Activated CD8-positive, alpha-beta T cell treated with anti-CD3 and anti-CD28 coated beads, Interleukin-2, amount 10 ng/mL, durations not matched to agents 7 days and 5 days (primary cell): ENCODE data around the gene FUT6. TPM values are rescaled to one million over a fixed set of nuclear protein-coding genes. Genes with fewer than 3 reads are reported as not detected.

Experiments used
- ATAC-seq: fragments of 150-1000 bp; cut with Tn5 transposase; one replicate; pipeline ENCODE4 v1.10.0; 2021; ENCODE audit warnings: moderate library complexity
- CTCF ChIA-PET: fragments of 350-600 bp; sonication (Branson Sonifier 250); formaldehyde crosslinking; loops from one replicate; lab custom pipeline; 2021; ENCODE audit warnings: antibody characterized with exemption; lab: Charles Lee
- POLR2A ChIA-PET: fragments of 350-600 bp; sonication (Branson Sonifier 250); formaldehyde crosslinking; loops from one replicate; lab custom pipeline; 2021; ENCODE audit warnings: antibody characterized with exemption; lab: Charles Lee
- DNase-seq: peaks from one replicate; pipeline ENCODE4 v3.0.0-alpha.2; 2020
- H3K27ac Mint-ChIP-seq: one replicate; pipeline ENCODE4 v1.8.0; 2021; ENCODE audit warnings: mild to moderate bottlenecking, mixed read lengths
- H3K27me3 Mint-ChIP-seq: one replicate; pipeline ENCODE4 v1.8.0; 2021; ENCODE audit warnings: low read depth, mixed read lengths
- H3K36me3 Mint-ChIP-seq: one replicate; pipeline ENCODE4 v1.8.0; 2021; ENCODE audit warnings: low read depth, mixed read lengths
- H3K4me1 Mint-ChIP-seq: one replicate; pipeline ENCODE4 v1.8.0; 2021; ENCODE audit warnings: low read depth, mixed read lengths
- H3K4me3 Mint-ChIP-seq: one replicate; pipeline ENCODE4 v1.8.0; 2021; ENCODE audit warnings: mild to moderate bottlenecking, mixed read lengths
- H3K9me3 Mint-ChIP-seq: one replicate; pipeline ENCODE4 v1.8.0; 2022; ENCODE audit warnings: mixed read lengths; ENCODE audit not compliant: insufficient read depth
- total RNA-seq, 2 experiments: library from RNA; stranded (reverse); gene quantifications; one replicate each; pipeline ENCODE4 v1.2.3, GENCODE V29; 2021

The FUT6 gene
- total RNA-seq, 2 experiments from 2014 or later = 0.16 to 0.18 TPM

DNA sequence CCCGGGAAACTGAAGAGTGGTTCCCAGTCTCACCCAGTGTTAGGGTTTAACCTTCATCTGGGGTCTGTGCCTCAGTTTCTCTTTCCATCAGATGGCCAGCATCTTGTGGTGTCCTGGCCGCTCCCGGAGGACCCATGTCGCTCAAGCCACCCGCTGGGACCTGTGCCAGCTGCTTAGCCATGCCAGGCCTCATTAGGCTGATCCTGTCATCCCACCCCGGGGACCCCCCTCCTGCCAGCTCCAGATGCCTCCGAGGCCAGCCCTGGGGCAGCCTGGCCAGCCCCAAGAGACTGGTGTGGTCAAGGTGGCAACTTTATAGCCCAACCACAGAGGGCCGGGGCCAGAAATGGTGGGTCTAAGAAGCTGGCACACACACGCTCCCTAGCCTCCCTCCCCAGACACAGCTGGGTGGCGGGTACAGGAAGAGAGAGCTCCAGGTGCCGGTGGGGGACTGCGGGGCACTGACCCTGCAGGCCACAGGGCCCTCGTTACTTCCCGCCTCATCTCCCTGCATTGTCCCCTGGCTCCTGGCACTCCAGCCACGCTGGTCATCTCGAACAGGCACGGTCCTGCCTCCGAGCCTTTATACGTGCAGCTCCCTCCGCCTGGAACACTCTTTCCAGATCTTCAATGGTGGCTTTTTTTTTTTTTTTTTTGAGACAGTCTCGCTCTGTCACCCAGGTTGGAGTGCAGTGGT, 31.2 kb downstream of the FUT6 start:
- POLR2A ChIA-PET = interaction anchor here (0.6 to 1.0 kb wide), 2 partner anchors 16 to 20 kb away, joined by 3 read pairs; no protein-coding TSS in a partner anchor
- Mint-ChIP-seq H3K27me3 (peaks cover 24% of the 10 kb centered on the region), H3K9me3 (no peaks in the 10 kb centered on the region), H3K36me3 (no peaks in the 10 kb centered on the region), H3K4me1 (peaks cover 14% of the 10 kb centered on the region), H3K27ac (no peak overlapping the region), H3K4me3 (no peak overlapping the region)
- CTCF ChIA-PET = interaction anchor here (1.6 to 1.7 kb wide), 2 partner anchors 20 to 160 kb away, joined by 3 to 5 read pairs; no protein-coding TSS in a partner anchor
- DNase-seq = no peak
- ATAC-seq = no peak

- Mint-ChIP-seq H3K36me3 (no peaks in the 10 kb centered on the region), H3K27me3 (peaks cover 32% of the 10 kb centered on the region), H3K27ac (no peak overlapping the region), H3K4me1 (peaks cover 23% of the 10 kb centered on the region), H3K4me3 (no peak overlapping the region), H3K9me3 (no peaks in the 10 kb centered on the region)
- no peak for ATAC-seq
- POLR2A ChIA-PET = no interaction called here
- CTCF ChIA-PET = interaction anchor here (1.1 to 1.7 kb wide), 4 partner anchors 17 to 215 kb away, joined by 3 to 10 read pairs (median 4); no protein-coding TSS in a partner anchor
- DNase-seq = no peak
Measured at GRCh38 chr19:5806905-5807304, 32.6 kb downstream of the FUT6 start.

- H3K27ac Mint-ChIP-seq = no peak overlapping the region
- no peaks in the 10 kb centered on the region for H3K9me3 Mint-ChIP-seq
- CTCF ChIA-PET = interaction anchor here (1.1 to 1.5 kb wide), 3 partner anchors 17 to 216 kb away, joined by 3 to 10 read pairs (median 4); no protein-coding TSS in a partner anchor
Measured at GRCh38 chr19:5806133-5806489, 33.4 kb downstream of the FUT6 start.

GRCh38 chr19:5805462-5806132, 33.9 kb downstream of the FUT6 start:
- CTCF ChIA-PET = interaction anchor here (1.2 to 1.5 kb wide), 2 partner anchors 18 to 216 kb away, joined by 3 to 4 read pairs; no protein-coding TSS in a partner anchor

More at GRCh38 chr19:5806133-5806489, 33.4 kb downstream of the FUT6 start:
- DNase-seq (no peak), ATAC-seq (no peak)
- Mint-ChIP-seq H3K36me3 (no peaks in the 10 kb centered on the region), H3K4me3 (no peak overlapping the region), H3K4me1 (peaks cover 25% of the 10 kb centered on the region), H3K27me3 (peaks cover 33% of the 10 kb centered on the region)
- POLR2A ChIA-PET = no interaction called here

GRCh38 chr19:5804516-5805461, 34.7 kb downstream of the FUT6 start, which contains the start of gene NRTN:
TSS of gene NRTN (plus strand) at chr19:5805067. CDS start at chr19:5824166, 19,099 bp downstream.
- Mint-ChIP-seq H3K27ac (peak within 1 kb of the TSS; percentile 60), H3K36me3 (no peaks in the 10 kb centered on the region)
- POLR2A ChIA-PET = interaction anchor here (0.7 to 1.3 kb wide), 6 partner anchors 24 to 218 kb away, joined by 3 to 9 read pairs (median 4); no protein-coding TSS in a partner anchor

More at GRCh38 chr19:5805462-5806132, 33.9 kb downstream of the FUT6 start:
- POLR2A ChIA-PET = no interaction called here
- peaks cover 25% of the 10 kb centered on the region for H3K4me1 Mint-ChIP-seq
- no peak overlapping the region for H3K4me3 Mint-ChIP-seq
- peak; percentile 63 for DNase-seq
- H3K27ac Mint-ChIP-seq = no peak overlapping the region
- no peaks in the 10 kb centered on the region for H3K9me3 Mint-ChIP-seq
- H3K36me3 Mint-ChIP-seq = no peaks in the 10 kb centered on the region
- peaks cover 35% of the 10 kb centered on the region for H3K27me3 Mint-ChIP-seq
- no peak for ATAC-seq

DNA sequence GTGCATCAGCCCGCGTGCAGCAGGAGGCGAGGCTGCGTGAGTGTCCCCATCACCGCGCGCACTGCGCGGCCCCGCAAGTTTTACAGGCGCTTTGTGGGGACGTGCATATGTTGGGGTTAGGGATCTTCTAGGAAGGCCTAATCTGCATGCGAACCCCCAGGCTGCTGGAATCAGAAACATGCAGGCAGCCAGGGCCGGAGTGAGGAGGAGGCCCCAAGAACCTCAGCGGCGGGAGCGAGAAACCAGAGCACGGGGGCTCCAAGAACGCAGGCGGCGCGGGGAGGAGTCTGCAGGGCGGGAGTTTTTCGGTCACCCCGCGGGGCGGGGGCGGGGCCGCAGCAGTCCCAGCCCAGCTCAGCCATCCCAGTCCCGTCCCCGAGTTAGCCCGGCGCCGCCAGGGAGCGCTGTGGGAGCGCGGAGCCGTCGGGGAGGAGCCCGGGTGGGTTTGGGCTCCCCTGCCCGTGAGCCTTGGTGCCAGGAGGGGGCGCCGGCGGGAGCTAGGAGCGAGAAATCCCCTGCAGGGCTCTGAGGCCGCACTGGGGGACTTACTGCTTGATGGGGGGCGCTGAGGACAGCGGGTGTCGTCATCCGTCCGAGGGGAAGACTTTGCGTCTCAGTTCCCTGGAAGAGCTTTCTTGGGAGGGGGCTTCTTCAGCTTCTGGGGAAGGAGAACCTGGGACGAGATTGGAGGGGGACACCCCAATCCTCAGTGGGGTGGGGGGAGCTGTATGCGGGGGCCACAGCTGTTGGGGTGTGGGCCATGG, 35.6 kb downstream of the FUT6 start:
- Mint-ChIP-seq H3K36me3 (no peaks in the 10 kb centered on the region), H3K4me3 (peak overlapping the region; percentile 70), H3K4me1 (peaks cover 25% of the 10 kb centered on the region), H3K27ac (peak overlapping the region; percentile 60), H3K27me3 (peaks cover 42% of the 10 kb centered on the region), H3K9me3 (no peaks in the 10 kb centered on the region)
- ATAC-seq = peak; percentile 96
- peak; percentile 94 for DNase-seq
- POLR2A ChIA-PET = interaction anchor here (0.7 to 1.3 kb wide), 6 partner anchors 24 to 219 kb away, joined by 3 to 9 read pairs (median 4); no protein-coding TSS in a partner anchor
- CTCF ChIA-PET = interaction anchor here (0.6 to 2.8 kb wide), 59 partner anchors 9 to 1402 kb away, joined by 3 to 63 read pairs (median 6); partner anchors contain the start of genes DUS3L, FUT6, LONP1 and NDUFA11

More at GRCh38 chr19:5804516-5805461, 34.7 kb downstream of the FUT6 start, which contains the start of gene NRTN:
- Mint-ChIP-seq H3K9me3 (no peaks in the 10 kb centered on the region), H3K4me1 (peaks cover 25% of the 10 kb centered on the region), H3K27me3 (peaks cover 36% of the 10 kb centered on the region), H3K4me3 (peak within 1 kb of the TSS; percentile 70)
- CTCF ChIA-PET = interaction anchor here (0.6 to 2.8 kb wide), 55 partner anchors 9 to 676 kb away, joined by 3 to 63 read pairs (median 6); partner anchors contain the start of genes DUS3L, FUT6, LONP1 and NDUFA11
- ATAC-seq (peak; percentile 10), DNase-seq (no peak)

- Mint-ChIP-seq H3K27me3 (peaks cover 45% of the 10 kb centered on the region), H3K9me3 (no peaks in the 10 kb centered on the region), H3K36me3 (no peaks in the 10 kb centered on the region), H3K4me3 (peak overlapping the region; percentile 70), H3K27ac (no peak overlapping the region), H3K4me1 (peaks cover 25% of the 10 kb centered on the region)
- ChIA-PET CTCF (interaction anchor here (0.6 to 2.8 kb wide), 45 partner anchors 10 to 1401 kb away, joined by 3 to 63 read pairs (median 7); partner anchors contain the start of genes DUS3L, FUT6, LONP1 and NDUFA11), POLR2A (interaction anchor here (1.1 to 1.3 kb wide), 4 partner anchors 25 to 216 kb away, joined by 3 to 9 read pairs (median 5); no protein-coding TSS in a partner anchor)
- ATAC-seq = no peak
- no peak for DNase-seq
Measured at GRCh38 chr19:5803441-5803751, 36.1 kb downstream of the FUT6 start.

- H3K27me3 Mint-ChIP-seq = peaks cover 44% of the 10 kb centered on the region
- no peaks in the 10 kb centered on the region for H3K9me3 Mint-ChIP-seq
- no peak for DNase-seq
- H3K36me3 Mint-ChIP-seq = no peaks in the 10 kb centered on the region
- H3K4me3 Mint-ChIP-seq = no peak overlapping the region
- CTCF ChIA-PET = interaction anchor here (1.3 to 2.8 kb wide), 3 partner anchors 12 to 220 kb away, joined by 4 to 47 read pairs (median 5); partner anchors contain the start of genes DUS3L and RPL36
- H3K4me1 Mint-ChIP-seq = peaks cover 25% of the 10 kb centered on the region
- ATAC-seq = no peak
- peak overlapping the region; percentile 16 for H3K27ac Mint-ChIP-seq
- POLR2A ChIA-PET = no interaction called here
Measured at GRCh38 chr19:5801796-5802619, 37.5 kb downstream of the FUT6 start.

GRCh38 chr19:5800361-5801270, 38.9 kb downstream of the FUT6 start:
- Mint-ChIP-seq H3K4me1 (peaks cover 25% of the 10 kb centered on the region), H3K9me3 (no peaks in the 10 kb centered on the region), H3K27ac (no peak overlapping the region), H3K4me3 (no peak overlapping the region), H3K27me3 (peaks cover 34% of the 10 kb centered on the region), H3K36me3 (no peaks in the 10 kb centered on the region)
- POLR2A ChIA-PET = no interaction called here
- CTCF ChIA-PET = interaction anchor here (1.3 to 2.0 kb wide), 2 partner anchors 10 to 111 kb away, joined by 4 to 5 read pairs; partner anchors contain the start of genes DUS3L and RPL36
- ATAC-seq (no peak), DNase-seq (no peak)
